Retinal pigment epithelial cell (primary cell): ENCODE data around the gene LRRC4.

Source experiments
- DNase-seq: peaks from one replicate; pipeline ENCODE4 v3.0.0-alpha.2; 2010; ENCODE audit warnings: low read depth
- H3K4me3 ChIP-seq: 2 replicates; pipeline ENCODE4 v1.5.1; 2011; ENCODE audit warnings: mild to moderate bottlenecking, low read length, control low read depth, moderate library complexity
- TF ChIP-seq, protein P1 (sequence below): conservative IDR thresholded peaks from 2 replicates; pipeline ENCODE4 v1.5.1; 2011; ENCODE audit warnings: low read depth, low read length, control low read depth, inconsistent platforms

The LRRC4 gene

DNA sequence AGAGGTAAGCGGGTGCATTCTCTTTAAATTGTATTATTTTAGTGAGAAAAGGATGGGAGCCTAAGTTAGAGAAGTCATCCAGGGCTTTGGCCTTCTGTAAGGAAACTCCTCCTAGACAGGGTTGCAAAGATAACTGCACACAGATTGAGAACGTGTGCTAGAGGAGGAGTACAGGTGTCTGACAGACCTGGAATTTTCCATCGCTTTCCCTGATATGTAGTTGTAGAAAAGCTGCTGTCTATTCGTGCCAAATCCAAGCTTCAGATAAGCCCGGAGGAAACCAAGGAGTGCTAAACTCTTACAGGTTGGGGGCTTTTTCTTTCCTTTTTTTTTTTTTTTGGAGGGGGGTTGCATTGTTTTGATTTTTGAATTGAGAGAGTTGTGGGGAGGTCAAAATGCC is 23.1 kb downstream of the LRRC4 start:
- TF ChIP-seq, protein P1, sequence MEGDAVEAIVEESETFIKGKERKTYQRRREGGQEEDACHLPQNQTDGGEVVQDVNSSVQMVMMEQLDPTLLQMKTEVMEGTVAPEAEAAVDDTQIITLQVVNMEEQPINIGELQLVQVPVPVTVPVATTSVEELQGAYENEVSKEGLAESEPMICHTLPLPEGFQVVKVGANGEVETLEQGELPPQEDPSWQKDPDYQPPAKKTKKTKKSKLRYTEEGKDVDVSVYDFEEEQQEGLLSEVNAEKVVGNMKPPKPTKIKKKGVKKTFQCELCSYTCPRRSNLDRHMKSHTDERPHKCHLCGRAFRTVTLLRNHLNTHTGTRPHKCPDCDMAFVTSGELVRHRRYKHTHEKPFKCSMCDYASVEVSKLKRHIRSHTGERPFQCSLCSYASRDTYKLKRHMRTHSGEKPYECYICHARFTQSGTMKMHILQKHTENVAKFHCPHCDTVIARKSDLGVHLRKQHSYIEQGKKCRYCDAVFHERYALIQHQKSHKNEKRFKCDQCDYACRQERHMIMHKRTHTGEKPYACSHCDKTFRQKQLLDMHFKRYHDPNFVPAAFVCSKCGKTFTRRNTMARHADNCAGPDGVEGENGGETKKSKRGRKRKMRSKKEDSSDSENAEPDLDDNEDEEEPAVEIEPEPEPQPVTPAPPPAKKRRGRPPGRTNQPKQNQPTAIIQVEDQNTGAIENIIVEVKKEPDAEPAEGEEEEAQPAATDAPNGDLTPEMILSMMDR: no peak
- no peak for DNase-seq

DNA sequence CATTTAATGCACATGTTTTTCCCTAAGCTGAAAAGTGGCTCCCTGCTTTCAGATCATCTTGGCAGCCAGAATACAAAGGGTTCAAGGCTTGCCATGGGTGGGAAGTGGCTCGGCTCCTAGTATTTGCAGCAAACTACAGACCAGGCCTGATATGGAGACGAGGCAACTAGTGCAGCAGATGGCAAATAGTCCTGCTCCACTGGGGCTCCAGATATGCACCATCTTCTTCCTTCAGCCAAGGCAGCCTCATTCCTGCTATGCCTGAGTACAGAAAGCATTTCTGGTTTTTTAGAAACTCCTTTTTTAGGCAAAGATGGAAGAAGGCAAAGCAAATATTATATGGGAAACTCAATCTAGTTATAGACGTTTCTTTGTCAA is 23.9 kb downstream of the LRRC4 start:
- TF ChIP-seq, protein P1: no peak
- no peak overlapping the region for H3K4me3 ChIP-seq
- no peak for DNase-seq

More for the DNA sequence above, 23.1 kb downstream of the LRRC4 start:
- H3K4me3 ChIP-seq: no peak overlapping the region

DNA sequence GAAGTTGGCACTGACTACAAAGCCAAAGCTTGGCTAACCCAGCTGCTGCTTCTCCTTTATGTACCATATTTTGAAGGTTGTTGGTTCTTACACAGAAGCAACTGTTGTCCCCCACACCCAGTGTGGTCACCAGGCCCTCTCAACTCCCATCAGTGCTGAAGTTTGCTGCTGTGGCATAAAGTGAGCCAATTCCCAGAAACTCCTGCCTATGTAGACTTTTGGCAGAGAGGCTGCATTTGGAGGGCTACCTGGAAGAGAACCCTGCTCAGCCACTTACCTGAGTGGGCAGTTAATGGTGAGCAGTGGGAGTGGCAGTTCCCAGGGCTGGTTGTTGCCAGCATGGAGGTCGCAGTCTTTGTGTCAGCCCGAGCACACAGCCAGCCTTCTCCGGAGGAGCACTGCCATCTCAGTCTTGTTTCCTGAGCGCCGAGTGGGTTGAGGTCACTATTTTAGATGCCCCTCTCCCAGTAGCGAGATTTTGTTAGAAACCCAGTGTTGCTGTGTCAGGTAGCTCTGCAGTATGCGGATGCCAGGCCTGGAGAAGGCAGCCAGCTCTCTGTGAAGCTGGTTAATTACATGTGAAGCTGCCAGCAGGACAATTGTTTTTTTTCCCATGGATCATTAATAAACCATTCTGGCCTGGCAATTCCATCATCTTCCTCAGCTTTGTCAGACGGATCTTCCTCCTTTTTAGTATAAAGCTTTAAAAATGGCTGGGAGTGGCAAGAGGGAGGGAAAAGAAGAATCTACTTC is 24.5 kb downstream of the LRRC4 start:
- TF ChIP-seq, protein P1: no peak
- H3K4me3 ChIP-seq: no peak overlapping the region
- no peak for DNase-seq

DNA sequence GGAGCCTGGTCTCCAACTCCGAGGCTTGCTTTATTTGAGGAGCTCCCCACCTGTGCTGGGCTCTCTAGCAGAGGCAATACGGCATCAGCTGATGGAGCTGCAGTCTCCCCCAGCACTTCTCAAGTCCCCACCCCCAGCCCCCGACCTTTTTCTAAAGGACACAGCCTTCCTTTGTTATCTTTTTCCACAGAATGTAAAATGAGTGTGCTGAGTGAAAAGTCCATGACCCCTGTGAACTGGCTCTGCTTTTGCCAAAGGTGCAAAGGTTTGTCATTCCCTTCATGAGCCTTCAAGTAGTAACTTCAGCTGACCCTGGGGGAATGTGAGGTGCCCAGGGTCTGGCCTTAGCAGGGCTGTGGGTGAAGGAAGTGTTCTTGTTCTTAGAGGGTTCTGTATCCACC is 25.5 kb downstream of the LRRC4 start:
- TF ChIP-seq, protein P1: no peak
- no peak overlapping the region for H3K4me3 ChIP-seq
- no peak for DNase-seq

DNA sequence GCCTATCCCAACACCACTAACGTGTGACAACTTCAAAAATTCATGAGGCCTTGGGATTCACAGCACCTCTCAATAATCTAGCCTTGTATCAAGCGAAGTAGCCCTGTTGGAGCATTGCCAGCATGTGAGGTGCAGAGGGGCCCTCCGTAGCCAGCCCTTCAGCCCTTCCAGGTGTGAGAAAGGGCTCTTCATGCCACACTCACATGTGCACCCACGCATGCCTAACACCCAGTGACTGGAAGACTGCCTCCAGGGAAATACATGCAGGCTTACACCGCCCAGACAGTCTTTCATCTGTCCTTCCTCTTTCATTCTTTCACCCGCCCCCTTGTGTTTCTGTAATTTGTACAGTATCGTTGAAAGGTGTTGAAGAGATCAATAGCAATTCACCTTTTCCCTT is 26.1 kb downstream of the LRRC4 start:
- TF ChIP-seq, protein P1: no peak
- H3K4me3 ChIP-seq: no peak overlapping the region
- DNase-seq: no peak

DNA sequence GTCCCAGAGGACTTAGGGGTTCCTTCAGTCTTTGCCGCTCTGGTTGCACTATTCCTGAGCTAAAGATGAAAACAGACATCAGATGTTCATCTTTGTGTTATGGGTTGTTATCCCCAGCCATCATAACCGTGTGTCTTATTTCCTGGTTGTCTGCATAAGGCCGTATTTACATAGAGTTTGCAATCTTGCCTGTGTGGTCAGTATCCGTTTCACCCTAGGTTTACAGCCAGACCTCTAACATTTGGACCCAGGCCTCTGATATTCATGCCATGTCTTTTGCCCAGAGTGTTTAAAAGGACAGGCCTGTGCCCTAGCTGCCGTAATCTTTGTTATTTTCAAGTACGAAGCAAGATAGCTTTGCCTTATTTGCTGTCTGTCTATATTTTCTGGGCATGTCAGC is 26.6 kb downstream of the LRRC4 start:
- DNase-seq: no peak
- TF ChIP-seq, protein P1: no peak
- H3K4me3 ChIP-seq: no peak overlapping the region

DNA sequence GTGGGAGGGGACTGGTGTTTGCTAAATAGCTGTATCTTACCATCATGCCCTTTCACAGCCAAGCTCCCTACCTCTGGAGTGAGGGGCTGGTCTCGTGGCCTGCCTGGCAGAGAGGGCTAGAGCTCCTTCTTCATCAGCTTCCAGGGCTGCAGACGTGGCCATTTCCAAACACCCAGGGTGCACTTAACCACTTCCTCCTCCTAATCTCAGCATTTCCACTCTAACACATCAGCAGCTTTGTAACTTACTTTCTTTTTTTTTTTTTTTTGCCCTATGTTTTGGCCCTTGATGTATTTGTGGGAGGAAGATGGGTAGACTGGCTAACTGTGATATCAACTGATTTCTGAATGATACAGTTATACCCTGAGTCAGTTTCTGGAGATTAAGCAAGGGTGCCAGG is 27.4 kb downstream of the LRRC4 start:
- no peak for DNase-seq
- TF ChIP-seq, protein P1: no peak
- H3K4me3 ChIP-seq: no peak overlapping the region
